CD4-positive, alpha-beta T cell (primary cell): ENCODE data around the gene EXOC6. TPM values are rescaled to one million over a fixed set of nuclear protein-coding genes. Genes with fewer than 3 reads are reported as not detected.
"Not testable (repeated sequence)": the region's sequence is repeated elsewhere in the genome, so short reads cannot be mapped to it uniquely, and the experiment has no call there.

Source experiments
- ATAC-seq: fragments of 200-7000 bp; cut with Tn5 transposase; one replicate; pipeline ENCODE4 v1.10.0; 2022; ENCODE audit warnings: mild to moderate bottlenecking; ENCODE audit not compliant: poor library complexity
- CTCF ChIA-PET: fragments of 350-600 bp; sonication (Branson Sonifier 250); formaldehyde crosslinking; loops from one replicate; lab custom pipeline; 2021; ENCODE audit warnings: antibody characterized with exemption, inconsistent platforms; lab: Charles Lee
- POLR2A ChIA-PET: fragments of 350-600 bp; sonication (Branson Sonifier 250); formaldehyde crosslinking; loops from one replicate; lab custom pipeline; 2021; ENCODE audit warnings: antibody characterized with exemption, inconsistent platforms; lab: Charles Lee
- DNase-seq, 14 experiments: peaks; one replicate each; pipeline ENCODE4 v3.0.0-alpha.2; 2013 to 2020; ENCODE audit warnings: mixed read lengths in 2 of 14
- H3K27ac ChIP-seq, 2 donors: one replicate each; pipeline versions ENCODE4 v1.5.1 to v1.7.0; 2013; ENCODE audit warnings: low read length in 2 of 2, low read depth in 1 of 2, mild to moderate bottlenecking in 1 of 2
- H3K27me3 ChIP-seq, 2 experiments: 1 replicate in 1 of 2; 2 replicates in 1 of 2; pipeline versions ENCODE4 v1.6.1 to v1.7.0; 2013; ENCODE audit warnings: low read length in 2 of 2, control low read depth in 1 of 2, mild to moderate bottlenecking in 1 of 2, moderate library complexity in 1 of 2; ENCODE audit not compliant: insufficient read depth in 2 of 2, control insufficient read depth in 1 of 2
- H3K36me3 ChIP-seq: one replicate; pipeline ENCODE4 v1.6.1; 2013; ENCODE audit warnings: low read length, control low read depth; ENCODE audit not compliant: insufficient read depth
- H3K4me1 ChIP-seq: one replicate; pipeline ENCODE4 v1.6.1; 2013; ENCODE audit warnings: low read length, control low read depth; ENCODE audit not compliant: insufficient read depth
- H3K4me3 ChIP-seq: one replicate; pipeline ENCODE4 v1.5.1; 2013; ENCODE audit warnings: mild to moderate bottlenecking, low read length, moderate library complexity
- H3K9me3 ChIP-seq, 2 experiments: 1 replicate in 1 of 2; 2 replicates in 1 of 2; pipeline versions ENCODE4 v1.6.1 to v1.7.0; 2013; ENCODE audit warnings: low read length in 2 of 2, mild to moderate bottlenecking in 2 of 2, control low read depth in 1 of 2, moderate library complexity in 1 of 2; ENCODE audit not compliant: control insufficient read depth in 1 of 2, insufficient read depth in 1 of 2
- H3K27ac Mint-ChIP-seq: one replicate; pipeline ENCODE4 v1.8.0; 2020; ENCODE audit warnings: mixed read lengths
- H3K27me3 Mint-ChIP-seq: one replicate; pipeline ENCODE4 v1.8.0; 2021; ENCODE audit warnings: mixed read lengths
- H3K36me3 Mint-ChIP-seq: one replicate; pipeline ENCODE4 v1.8.0; 2021; ENCODE audit warnings: low read depth, mixed read lengths
- H3K4me1 Mint-ChIP-seq: one replicate; pipeline ENCODE4 v1.8.0; 2021; ENCODE audit warnings: low read depth, mixed read lengths
- H3K4me3 Mint-ChIP-seq: one replicate; pipeline ENCODE4 v1.8.0; 2020; ENCODE audit warnings: mild to moderate bottlenecking, mixed read lengths
- H3K9me3 Mint-ChIP-seq: one replicate; pipeline ENCODE4 v1.8.0; 2020; ENCODE audit warnings: mixed read lengths
- CTCF ChIP-seq: fragments of 200-600 bp; IDR thresholded peaks from one replicate; pipeline ENCODE4 v1.8.0; 2022; ENCODE audit warnings: antibody characterized with exemption, mild to moderate bottlenecking
- intact Hi-C, 2 experiments: fragments of 100-400 bp; cut with DNase I in 1 of 2; cut with micrococcal nuclease in 1 of 2; formaldehyde crosslinking; loops; one replicate each; pipeline versions ENCODE4 v1.15.1 to v1.9.0; 2023 to 2025; cut with DNase I, micrococcal nuclease
- total RNA-seq, 174 experiments: library from RNA in 2 of 174; stranded (reverse) in 2 of 174; gene quantifications; one replicate each; pipeline ENCODE4 v1.2.3 and lab custom pipeline; 2021 to 2026

The EXOC6 gene
- total RNA-seq, 2 experiments from 2014 or later: 6.6 to 7.4 TPM

- no peaks in the 10 kb centered on the region for H3K27me3 Mint-ChIP-seq
- intact Hi-C loops: no loop called here
- H3K27ac ChIP-seq: no peak overlapping the region
- ChIA-PET POLR2A (no interaction called here), CTCF (no interaction called here)
- ATAC-seq (no peak), DNase-seq (no peak)
- no peak overlapping the region for H3K4me3 ChIP-seq
- TF ChIP-seq CTCF: no peak
- no peak overlapping the region for H3K4me3 Mint-ChIP-seq
- H3K36me3 Mint-ChIP-seq: peaks cover 31% of the 10 kb centered on the region
- no peaks in the 10 kb centered on the region for H3K9me3 Mint-ChIP-seq
- H3K36me3 ChIP-seq: no peaks in the 10 kb centered on the region
- peaks cover 6% of the 10 kb centered on the region for H3K4me1 Mint-ChIP-seq
- no peaks in the 10 kb centered on the region for H3K4me1 ChIP-seq
- no peaks in the 10 kb centered on the region for H3K9me3 ChIP-seq
- H3K27ac Mint-ChIP-seq: no peak overlapping the region
- no peaks in the 10 kb centered on the region for H3K27me3 ChIP-seq
These were observed 59.0 kb downstream of the EXOC6 start for GRCh38 chr10:92907280-92907679.

DNA sequence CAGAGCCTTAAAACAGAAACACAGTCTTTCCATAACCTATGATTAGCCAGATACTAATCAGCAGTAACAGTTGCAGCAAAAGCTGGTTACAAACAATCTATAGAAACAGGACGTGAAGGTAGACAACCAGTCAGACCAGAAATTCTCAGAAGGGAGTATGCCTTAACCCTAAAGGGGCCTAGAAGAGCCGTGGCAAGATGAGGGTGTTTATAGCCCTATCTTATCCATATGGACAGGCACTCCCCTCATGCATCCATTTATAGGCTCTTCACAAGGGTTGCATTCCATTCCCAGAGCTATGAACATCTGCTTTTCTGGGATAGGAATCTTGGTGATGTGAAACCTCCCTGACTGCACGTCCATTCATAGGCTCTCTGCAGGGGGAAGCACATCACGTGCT is 64.3 kb downstream of the EXOC6 start:
- CTCF ChIA-PET: interaction anchor here (1.3 kb wide), 1 partner anchor 36 kb away, joined by 3 read pairs; no protein-coding TSS in a partner anchor
- H3K4me1 Mint-ChIP-seq, H3K27ac Mint-ChIP-seq, H3K36me3 ChIP-seq, H3K4me1 ChIP-seq, POLR2A ChIA-PET, ATAC-seq, H3K27ac ChIP-seq, H3K27me3 Mint-ChIP-seq, DNase-seq, H3K9me3 Mint-ChIP-seq, H3K27me3 ChIP-seq, H3K9me3 ChIP-seq, H3K4me3 Mint-ChIP-seq, H3K4me3 ChIP-seq, intact Hi-C loops: not testable (repeated sequence)
- peaks cover 18% of the 10 kb centered on the region for H3K36me3 Mint-ChIP-seq

- no peaks in the 10 kb centered on the region for H3K9me3 ChIP-seq
- ChIA-PET CTCF (no interaction called here), POLR2A (no interaction called here)
- Mint-ChIP-seq H3K9me3 (no peaks in the 10 kb centered on the region), H3K4me1 (peaks cover 5% of the 10 kb centered on the region), H3K27ac (no peak overlapping the region), H3K36me3 (peaks cover 20% of the 10 kb centered on the region), H3K4me3 (no peak overlapping the region), H3K27me3 (no peaks in the 10 kb centered on the region)
- no peak for ATAC-seq
- TF ChIP-seq CTCF: no peak
- no peaks in the 10 kb centered on the region for H3K36me3 ChIP-seq
- intact Hi-C loops: no loop called here
- H3K27me3 ChIP-seq: no peaks in the 10 kb centered on the region
- H3K27ac ChIP-seq: no peak overlapping the region
- no peak overlapping the region for H3K4me3 ChIP-seq
- no peaks in the 10 kb centered on the region for H3K4me1 ChIP-seq
- DNase-seq: no peak
These were observed 65.7 kb downstream of the EXOC6 start for GRCh38 chr10:92913973-92914372.
